ENCODE data around the gene ISOC1.

- TF ChIP-seq CTCF (IDR thresholded peaks at IDR 0.05) (no peak), POLR2AphosphoS5 (IDR thresholded peaks at IDR 0.05; ENCODE audit: low read depth, low read length) (no peak), REST (IDR thresholded peaks at IDR 0.05; ENCODE audit: insufficient read depth in 1 of 2, low read depth in 2 of 2, low read length in 1 of 2) (no peak)
Measured at GRCh38 chr5:129067745-129068144, 26.8 kb upstream of the ISOC1 start.
